ENCODE measurements around the gene RGL3. TPM values are rescaled to one million over a fixed set of nuclear protein-coding genes. Genes with fewer than 3 reads are reported as not detected.
"Not testable (repeated sequence)": the region's sequence is repeated elsewhere in the genome, so short reads cannot be mapped to it uniquely, and the experiment has no call there.

The RGL3 gene
- total and polyA plus RNA-seq, 10 of the 15 experiments (the other 5 are each of a cell fraction or from before 2014, with no cell fraction given): not detected

DNA sequence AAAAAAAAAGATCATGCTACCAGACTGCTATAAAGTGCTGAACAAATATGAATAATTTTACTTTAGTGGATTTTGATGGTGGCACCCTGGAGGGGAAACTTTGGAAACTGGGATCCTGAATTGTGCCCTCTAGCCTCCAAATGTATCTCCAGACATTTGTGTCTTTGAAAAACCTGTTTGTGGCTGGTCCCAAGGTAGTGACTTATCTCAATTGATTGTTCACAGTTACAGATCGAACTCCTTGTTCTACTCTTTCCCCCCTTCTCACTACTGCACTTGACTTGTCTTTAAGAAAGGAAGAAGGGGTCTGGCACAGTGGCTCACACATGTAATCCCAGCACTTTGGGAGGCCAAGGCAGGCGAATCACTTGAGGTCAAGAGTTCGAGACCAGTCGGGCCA lies 10.5 kb downstream of the RGL3 start (continued):
- TF ChIP-seq, protein P1, sequence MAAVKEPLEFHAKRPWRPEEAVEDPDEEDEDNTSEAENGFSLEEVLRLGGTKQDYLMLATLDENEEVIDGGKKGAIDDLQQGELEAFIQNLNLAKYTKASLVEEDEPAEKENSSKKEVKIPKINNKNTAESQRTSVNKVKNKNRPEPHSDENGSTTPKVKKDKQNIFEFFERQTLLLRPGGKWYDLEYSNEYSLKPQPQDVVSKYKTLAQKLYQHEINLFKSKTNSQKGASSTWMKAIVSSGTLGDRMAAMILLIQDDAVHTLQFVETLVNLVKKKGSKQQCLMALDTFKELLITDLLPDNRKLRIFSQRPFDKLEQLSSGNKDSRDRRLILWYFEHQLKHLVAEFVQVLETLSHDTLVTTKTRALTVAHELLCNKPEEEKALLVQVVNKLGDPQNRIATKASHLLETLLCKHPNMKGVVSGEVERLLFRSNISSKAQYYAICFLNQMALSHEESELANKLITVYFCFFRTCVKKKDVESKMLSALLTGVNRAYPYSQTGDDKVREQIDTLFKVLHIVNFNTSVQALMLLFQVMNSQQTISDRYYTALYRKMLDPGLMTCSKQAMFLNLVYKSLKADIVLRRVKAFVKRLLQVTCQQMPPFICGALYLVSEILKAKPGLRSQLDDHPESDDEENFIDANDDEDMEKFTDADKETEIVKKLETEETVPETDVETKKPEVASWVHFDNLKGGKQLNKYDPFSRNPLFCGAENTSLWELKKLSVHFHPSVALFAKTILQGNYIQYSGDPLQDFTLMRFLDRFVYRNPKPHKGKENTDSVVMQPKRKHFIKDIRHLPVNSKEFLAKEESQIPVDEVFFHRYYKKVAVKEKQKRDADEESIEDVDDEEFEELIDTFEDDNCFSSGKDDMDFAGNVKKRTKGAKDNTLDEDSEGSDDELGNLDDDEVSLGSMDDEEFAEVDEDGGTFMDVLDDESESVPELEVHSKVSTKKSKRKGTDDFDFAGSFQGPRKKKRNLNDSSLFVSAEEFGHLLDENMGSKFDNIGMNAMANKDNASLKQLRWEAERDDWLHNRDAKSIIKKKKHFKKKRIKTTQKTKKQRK (IDR thresholded peaks at IDR 0.05; ENCODE audit: low read depth, low read length): no peak
- TF ChIP-seq NFYA (IDR thresholded peaks at IDR 0.05; ENCODE audit: borderline replicate concordance, low read depth, low read length) (no peak), SIN3A (IDR thresholded peaks at IDR 0.05; ENCODE audit: low read depth, low read length) (no peak), ESRRA (IDR thresholded peaks at IDR 0.05; ENCODE audit: low read length) (no peak), TAF1 (IDR thresholded peaks at IDR 0.05; ENCODE audit: borderline replicate concordance, low read depth, low read length) (no peak), GATAD2B (conservative IDR thresholded peaks at IDR 0.05; ENCODE audit: low read depth) (no peak), HCFC1 (IDR thresholded peaks at IDR 0.05; ENCODE audit: low read length) (no peak), ZNF592 (IDR thresholded peaks at IDR 0.05) (no peak), SUZ12 (IDR thresholded peaks at IDR 0.05; ENCODE audit: unreplicated experiment) (no peak), MEF2B (IDR thresholded peaks at IDR 0.05; ENCODE audit: partially characterized antibody, poor library complexity, severe bottlenecking) (no peak), ZNF622 (IDR thresholded peaks at IDR 0.05) (no peak), SMARCA5 (IDR thresholded peaks at IDR 0.05) (no peak), RELB (IDR thresholded peaks at IDR 0.05; ENCODE audit: low read depth) (no peak)
- TF ChIP-seq, protein P2, sequence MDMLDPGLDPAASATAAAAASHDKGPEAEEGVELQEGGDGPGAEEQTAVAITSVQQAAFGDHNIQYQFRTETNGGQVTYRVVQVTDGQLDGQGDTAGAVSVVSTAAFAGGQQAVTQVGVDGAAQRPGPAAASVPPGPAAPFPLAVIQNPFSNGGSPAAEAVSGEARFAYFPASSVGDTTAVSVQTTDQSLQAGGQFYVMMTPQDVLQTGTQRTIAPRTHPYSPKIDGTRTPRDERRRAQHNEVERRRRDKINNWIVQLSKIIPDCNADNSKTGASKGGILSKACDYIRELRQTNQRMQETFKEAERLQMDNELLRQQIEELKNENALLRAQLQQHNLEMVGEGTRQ (IDR thresholded peaks at IDR 0.05; ENCODE audit: borderline replicate concordance, low read depth, low read length): no peak

GRCh38 chr19:11406703-11407236 lies 12.3 kb downstream of the RGL3 start:
- H3K27me3 ChIP-seq (replicated peaks in 1 of 2; ENCODE audit: control insufficient read depth in 2 of 2, insufficient read depth in 2 of 2, low read length in 1 of 2); H3K9ac ChIP-seq (ENCODE audit: control insufficient read depth, insufficient read depth, low read length); SMC1A ChIA-PET (ENCODE audit: uncharacterized antibody, unreplicated experiment); H4K20me1 ChIP-seq (ENCODE audit: control insufficient read depth, insufficient read depth); CTCF ChIA-PET; RAD21 ChIA-PET (ENCODE audit: unreplicated experiment); H3K27ac ChIP-seq (ENCODE audit: control insufficient read depth, insufficient read depth); H3K79me2 ChIP-seq (ENCODE audit: control insufficient read depth, insufficient read depth, low read length); H3K9me3 ChIP-seq (replicated peaks; ENCODE audit: control insufficient read depth, insufficient read depth, low read length); H3K4me3 ChIP-seq; DNase-seq (ENCODE audit: low read depth, low spot score); H3K4me2 ChIP-seq (ENCODE audit: control insufficient read depth, insufficient read depth); FAIRE-seq; BruUV-seq (replicated peaks); in situ Hi-C loops (cut with MboI); H2AFZ ChIP-seq (ENCODE audit: control insufficient read depth, low read depth, low read length); H3K36me3 ChIP-seq (ENCODE audit: control insufficient read depth in 2 of 2, insufficient read depth in 2 of 2, low read length in 1 of 2); intact Hi-C loops (cut with micrococcal nuclease; ENCODE audit: unreplicated experiment); H3K4me1 ChIP-seq (ENCODE audit: control insufficient read depth, insufficient read depth, low read length); ATAC-seq: not testable (repeated sequence)
- WGBS (ENCODE audit: insufficient coverage, insufficient replicate concordance, low lambda C conversion rate, missing lambda C conversion rate): 52% methylated on average over 11 of the region's 12 CpGs
- POLR2A ChIA-PET: interaction anchor here (1.5 kb wide), 1 partner anchor 15 kb away, joined by 3 read pairs; no protein-coding TSS in a partner anchor

All from GM12878 (cell line).